Dendritic cell treated with granulocyte-macrophage colony-stimulating factor and Interleukin-4, amounts not matched to agents 40 ng/mL and 50 ng/mL, for 4 days (primary cell): ENCODE results near the gene GPR150.

Source experiments
- H3K27ac Mint-ChIP-seq: one replicate; pipeline ENCODE4 v1.8.0; 2022; ENCODE audit warnings: mild to moderate bottlenecking, mixed read lengths
- H3K27me3 Mint-ChIP-seq: one replicate; pipeline ENCODE4 v1.8.0; 2022; ENCODE audit warnings: mild to moderate bottlenecking, mixed read lengths
- H3K36me3 Mint-ChIP-seq: one replicate; pipeline ENCODE4 v1.8.0; 2022; ENCODE audit warnings: low read depth, mixed read lengths
- H3K4me1 Mint-ChIP-seq: one replicate; pipeline ENCODE4 v1.8.0; 2022; ENCODE audit warnings: low read depth, mixed read lengths
- H3K4me3 Mint-ChIP-seq: one replicate; pipeline ENCODE4 v1.8.0; 2022; ENCODE audit warnings: mild to moderate bottlenecking, moderate library complexity, mixed read lengths
- H3K9me3 Mint-ChIP-seq: one replicate; pipeline ENCODE4 v1.8.0; 2022; ENCODE audit warnings: mixed read lengths
- intact Hi-C: fragments of 100-400 bp; cut with micrococcal nuclease; formaldehyde crosslinking; loops from one replicate; pipeline ENCODE4 v1.15.0; 2022

Gene GPR150

GRCh38 chr5:95649274-95649673, 29.4 kb downstream of the GPR150 start:
- Mint-ChIP-seq H3K36me3 (no peaks in the 10 kb centered on the region), H3K9me3 (no peaks in the 10 kb centered on the region), H3K4me3 (no peak overlapping the region), H3K4me1 (peaks cover 4% of the 10 kb centered on the region), H3K27ac (no peak overlapping the region), H3K27me3 (no peaks in the 10 kb centered on the region)
- intact Hi-C loops: loop anchor here (10.0 kb wide), 2 partner anchors 316 to 956 kb away; partner anchors contain the start of gene ELL2

GRCh38 chr5:95649842-95650620, 30.1 kb downstream of the GPR150 start:
- Mint-ChIP-seq H3K9me3 (no peaks in the 10 kb centered on the region), H3K27me3 (no peaks in the 10 kb centered on the region), H3K4me3 (no peak overlapping the region), H3K36me3 (no peaks in the 10 kb centered on the region), H3K4me1 (no peaks in the 10 kb centered on the region), H3K27ac (no peak overlapping the region)
- intact Hi-C loops: loop anchor here (10.0 kb wide), 2 partner anchors 315 to 955 kb away; partner anchors contain the start of gene ELL2

- H3K4me1 Mint-ChIP-seq: no peaks in the 10 kb centered on the region
- no peak overlapping the region for H3K4me3 Mint-ChIP-seq
- no peak overlapping the region for H3K27ac Mint-ChIP-seq
- intact Hi-C loops: no loop called here
- H3K36me3 Mint-ChIP-seq: no peaks in the 10 kb centered on the region
- H3K9me3 Mint-ChIP-seq: no peaks in the 10 kb centered on the region
- H3K27me3 Mint-ChIP-seq: no peaks in the 10 kb centered on the region
Observed at GRCh38 chr5:95652849-95653248, 33.0 kb downstream of the GPR150 start.

- H3K36me3 Mint-ChIP-seq: no peaks in the 10 kb centered on the region
- H3K4me3 Mint-ChIP-seq: no peak overlapping the region
- H3K4me1 Mint-ChIP-seq: no peaks in the 10 kb centered on the region
- intact Hi-C loops: no loop called here
- H3K9me3 Mint-ChIP-seq: no peaks in the 10 kb centered on the region
- H3K27ac Mint-ChIP-seq: no peak overlapping the region
- no peaks in the 10 kb centered on the region for H3K27me3 Mint-ChIP-seq
Observed at GRCh38 chr5:95654196-95654595, 34.3 kb downstream of the GPR150 start.

GRCh38 chr5:95655575-95655974, 35.7 kb downstream of the GPR150 start:
- H3K36me3 Mint-ChIP-seq: no peaks in the 10 kb centered on the region
- no peaks in the 10 kb centered on the region for H3K4me1 Mint-ChIP-seq
- intact Hi-C loops: no loop called here
- no peak overlapping the region for H3K4me3 Mint-ChIP-seq
- no peaks in the 10 kb centered on the region for H3K9me3 Mint-ChIP-seq
- H3K27ac Mint-ChIP-seq: no peak overlapping the region
- no peaks in the 10 kb centered on the region for H3K27me3 Mint-ChIP-seq

GRCh38 chr5:95660060-95660459, 40.2 kb downstream of the GPR150 start:
- Mint-ChIP-seq H3K9me3 (no peaks in the 10 kb centered on the region), H3K36me3 (no peaks in the 10 kb centered on the region), H3K4me1 (no peaks in the 10 kb centered on the region), H3K4me3 (no peak overlapping the region), H3K27ac (no peak overlapping the region), H3K27me3 (no peaks in the 10 kb centered on the region)
- intact Hi-C loops: loop anchor here (10.0 kb wide), 1 partner anchor 675 kb away; no protein-coding TSS in a partner anchor

- Mint-ChIP-seq H3K27me3 (no peaks in the 10 kb centered on the region), H3K4me1 (no peaks in the 10 kb centered on the region), H3K27ac (no peak overlapping the region), H3K9me3 (no peaks in the 10 kb centered on the region), H3K36me3 (no peaks in the 10 kb centered on the region), H3K4me3 (no peak overlapping the region)
- intact Hi-C loops: loop anchor here (10.0 kb wide), 1 partner anchor 672 kb away; no protein-coding TSS in a partner anchor
Observed at GRCh38 chr5:95662946-95663345, 43.1 kb downstream of the GPR150 start.

- intact Hi-C loops: loop anchor here (1.0 to 10.0 kb wide), 3 partner anchors 116 to 671 kb away; no protein-coding TSS in a partner anchor
- H3K36me3 Mint-ChIP-seq: no peaks in the 10 kb centered on the region
- no peaks in the 10 kb centered on the region for H3K27me3 Mint-ChIP-seq
- H3K4me1 Mint-ChIP-seq: no peaks in the 10 kb centered on the region
- no peak overlapping the region for H3K4me3 Mint-ChIP-seq
- H3K9me3 Mint-ChIP-seq: no peaks in the 10 kb centered on the region
- H3K27ac Mint-ChIP-seq: no peak overlapping the region
Observed at GRCh38 chr5:95664204-95664786, 44.4 kb downstream of the GPR150 start.

- no peaks in the 10 kb centered on the region for H3K36me3 Mint-ChIP-seq
- H3K9me3 Mint-ChIP-seq: no peaks in the 10 kb centered on the region
- no peak overlapping the region for H3K27ac Mint-ChIP-seq
- intact Hi-C loops: loop anchor here (10.0 kb wide), 1 partner anchor 668 kb away; no protein-coding TSS in a partner anchor
- H3K4me1 Mint-ChIP-seq: peaks cover 5% of the 10 kb centered on the region
- H3K27me3 Mint-ChIP-seq: no peaks in the 10 kb centered on the region
- no peak overlapping the region for H3K4me3 Mint-ChIP-seq
Observed at GRCh38 chr5:95667061-95667618, 47.3 kb downstream of the GPR150 start.

- Mint-ChIP-seq H3K4me1 (peaks cover 5% of the 10 kb centered on the region), H3K4me3 (no peak overlapping the region), H3K27ac (no peak overlapping the region), H3K27me3 (no peaks in the 10 kb centered on the region), H3K9me3 (no peaks in the 10 kb centered on the region), H3K36me3 (no peaks in the 10 kb centered on the region)
- intact Hi-C loops: loop anchor here (10.0 kb wide), 1 partner anchor 667 kb away; no protein-coding TSS in a partner anchor
Observed at GRCh38 chr5:95667678-95668077, 47.8 kb downstream of the GPR150 start.

GRCh38 chr5:95668216-95668615, 48.3 kb downstream of the GPR150 start:
- intact Hi-C loops: loop anchor here (10.0 kb wide), 1 partner anchor 667 kb away; no protein-coding TSS in a partner anchor

GRCh38 chr5:95668728-95669127, 48.8 kb downstream of the GPR150 start:
- Mint-ChIP-seq H3K27ac (no peak overlapping the region), H3K27me3 (no peaks in the 10 kb centered on the region), H3K4me3 (no peak overlapping the region), H3K36me3 (no peaks in the 10 kb centered on the region), H3K9me3 (no peaks in the 10 kb centered on the region), H3K4me1 (peaks cover 5% of the 10 kb centered on the region)
- intact Hi-C loops: loop anchor here (10.0 kb wide), 1 partner anchor 666 kb away; no protein-coding TSS in a partner anchor

More at GRCh38 chr5:95668216-95668615, 48.3 kb downstream of the GPR150 start:
- H3K4me3 Mint-ChIP-seq: no peak overlapping the region
- no peaks in the 10 kb centered on the region for H3K27me3 Mint-ChIP-seq
- H3K9me3 Mint-ChIP-seq: no peaks in the 10 kb centered on the region
- no peak overlapping the region for H3K27ac Mint-ChIP-seq
- no peaks in the 10 kb centered on the region for H3K36me3 Mint-ChIP-seq
- H3K4me1 Mint-ChIP-seq: peaks cover 5% of the 10 kb centered on the region

- H3K9me3 Mint-ChIP-seq: no peaks in the 10 kb centered on the region
Observed at GRCh38 chr5:95669540-95669939, 49.7 kb downstream of the GPR150 start.

GRCh38 chr5:95669985-95670384, 50.1 kb downstream of the GPR150 start:
- no peaks in the 10 kb centered on the region for H3K27me3 Mint-ChIP-seq
- H3K9me3 Mint-ChIP-seq: no peaks in the 10 kb centered on the region
- intact Hi-C loops: loop anchor here (10.0 kb wide), 1 partner anchor 665 kb away; no protein-coding TSS in a partner anchor
- H3K27ac Mint-ChIP-seq: no peak overlapping the region
- peaks cover 5% of the 10 kb centered on the region for H3K4me1 Mint-ChIP-seq
- H3K36me3 Mint-ChIP-seq: no peaks in the 10 kb centered on the region
- no peak overlapping the region for H3K4me3 Mint-ChIP-seq

More at GRCh38 chr5:95669540-95669939, 49.7 kb downstream of the GPR150 start:
- no peak overlapping the region for H3K4me3 Mint-ChIP-seq
- H3K27ac Mint-ChIP-seq: no peak overlapping the region
- intact Hi-C loops: loop anchor here (10.0 kb wide), 1 partner anchor 665 kb away; no protein-coding TSS in a partner anchor
- no peaks in the 10 kb centered on the region for H3K36me3 Mint-ChIP-seq
- H3K4me1 Mint-ChIP-seq: peaks cover 5% of the 10 kb centered on the region
- H3K27me3 Mint-ChIP-seq: no peaks in the 10 kb centered on the region
